Heart right ventricle (tissue), 16 donors: Measurements from ENCODE around the gene USP12. TPM values are rescaled to one million over a fixed set of nuclear protein-coding genes. Genes with fewer than 3 reads are reported as not detected.

Source experiments
- ATAC-seq, 8 donors: fragments of 200-7000 bp; cut with Tn5 transposase; one replicate each; pipeline ENCODE4 v1.9.1; 2020; ENCODE audit warnings: mild to moderate bottlenecking in 8 of 8, moderate library complexity in 8 of 8, moderate number of reproducible peaks in 1 of 8
- DNase-seq, 2 donors: peaks; one replicate each; pipeline ENCODE4 v3.0.0-alpha.2; 2020
- H3K27ac ChIP-seq, 10 donors: fragments of 200-600 bp; sonication (generic) in 2 of 10; one replicate each; pipeline versions ENCODE4 v1.5.0 to v1.8.0; 2020 to 2022; ENCODE audit warnings: mild to moderate bottlenecking in 3 of 10
- H3K27me3 ChIP-seq, 7 donors: fragments of 200-600 bp; one replicate each; pipeline ENCODE4 v1.8.0; 2021 to 2022; ENCODE audit warnings: mild to moderate bottlenecking in 2 of 7
- H3K36me3 ChIP-seq, 9 donors: fragments of 200-600 bp; sonication (generic) in 1 of 9; one replicate each; pipeline versions ENCODE4 v1.5.0 to v1.8.0; 2020 to 2022; ENCODE audit warnings: mild to moderate bottlenecking in 2 of 9
- H3K4me1 ChIP-seq, 9 donors: fragments of 200-600 bp; sonication (generic) in 1 of 9; one replicate each; pipeline versions ENCODE4 v1.5.0 to v1.8.0; 2020 to 2022; ENCODE audit warnings: mild to moderate bottlenecking in 4 of 9
- H3K4me3 ChIP-seq, 10 donors: fragments of 200-600 bp; sonication (generic) in 2 of 10; one replicate each; pipeline versions ENCODE4 v1.5.0 to v1.8.0; 2020 to 2022; ENCODE audit warnings: mild to moderate bottlenecking in 7 of 10, moderate library complexity in 2 of 10
- H3K9me3 ChIP-seq, 11 donors: fragments of 200-600 bp in 10 of 11; sonication (generic) in 2 of 11; one replicate each; pipeline versions ENCODE4 v1.5.0 to v1.8.0; 2013 to 2022; ENCODE audit warnings: mild to moderate bottlenecking in 2 of 11, control low read depth in 1 of 11, moderate library complexity in 1 of 11
- CTCF ChIP-seq, 9 donors: fragments of 200-600 bp; sonication (generic) in 2 of 9; IDR thresholded peaks; one replicate each; pipeline versions ENCODE4 v1.5.0 to v1.8.0; 2021 to 2022; ENCODE audit warnings: antibody characterized with exemption in 9 of 9, mild to moderate bottlenecking in 5 of 9, moderate library complexity in 1 of 9
- WGBS, 2 donors: extraction: QIAGEN DNeasy Blood & Tissue Kit; methylation state at CpG; one replicate each; pipeline ENCODE4 v1.1.7; 2013; ENCODE audit warnings: inconsistent platforms in 1 of 2; 5-methylcytosine and 5-hydroxymethylcytosine counted together
- intact Hi-C, 10 donors: fragments of 100-400 bp; cut with DNase I; formaldehyde crosslinking; loops; one replicate each; pipeline versions ENCODE4 v1.11.1 to v1.14.2; 2022
- polyA plus RNA-seq, 2 donors: library from polyadenylated mRNA; stranded (reverse); fragments of 200-250 nt; gene quantifications; one replicate each; pipeline ENCODE4 v1.2.3, GENCODE V29; 2013
- total RNA-seq, 10 donors: library from RNA; stranded (reverse); fragmentation: NEBNext Ultra II Directional in 3 of 10; extraction: Animal tissue kit (Norgen Biotek cat#: 25700) in 3 of 10; gene quantifications; one replicate each; pipeline versions ENCODE4 v1.2.1 to v1.2.4, GENCODE V29; 2021 to 2023
- donor health status: Arrhythmogenic right ventricular cardiomyopathy.
- donor health status: ischemic (EF 13 %, LVEDD 7.1; RV severe dilation, severe dysfunction).
- donor health status: healthy with polysubstance abuse.
- donor health status: DM: no; HTN: yes; CAD: no.
- donor health status: DM: no; HTN: no; CAD: no.
- donor health status: ischemic (EF 25% LVEDD 6.9; RV normal size, moderate dysfunction).
- donor health status: ischemic (EF 25% LVEDD 5.7; RV mildly dilated, moderate dysfunction).
- donor health status: healthy.
- donor health status: DM: yes; HTN: yes; CAD: no.
- donor health status: Ischemic cardiomyopathy.
- donor health status: ischemic (EF 35%, LVEDD 5.7; RV mildly dilated, moderate dysfunction).
- donor health status: nonischemic (EF 11% LVEDD 7.7; RV severe dilation, severe dysfunction).
- donor health status: DM: yes; HTN: yes; CAD: no.
- donor health status: PGD.
- donor health status: ischemic (EF 29% LVEDD 5.4; RV normal size, mild dysfunction).
- donor health status: nonischemic (EF 23%, LVEDD 6.1; RV moderate dilation, normal function).

Gene USP12
- total and polyA plus RNA-seq, 12 donors: 4.3 to 22.9 (median 19.0) TPM

DNA sequence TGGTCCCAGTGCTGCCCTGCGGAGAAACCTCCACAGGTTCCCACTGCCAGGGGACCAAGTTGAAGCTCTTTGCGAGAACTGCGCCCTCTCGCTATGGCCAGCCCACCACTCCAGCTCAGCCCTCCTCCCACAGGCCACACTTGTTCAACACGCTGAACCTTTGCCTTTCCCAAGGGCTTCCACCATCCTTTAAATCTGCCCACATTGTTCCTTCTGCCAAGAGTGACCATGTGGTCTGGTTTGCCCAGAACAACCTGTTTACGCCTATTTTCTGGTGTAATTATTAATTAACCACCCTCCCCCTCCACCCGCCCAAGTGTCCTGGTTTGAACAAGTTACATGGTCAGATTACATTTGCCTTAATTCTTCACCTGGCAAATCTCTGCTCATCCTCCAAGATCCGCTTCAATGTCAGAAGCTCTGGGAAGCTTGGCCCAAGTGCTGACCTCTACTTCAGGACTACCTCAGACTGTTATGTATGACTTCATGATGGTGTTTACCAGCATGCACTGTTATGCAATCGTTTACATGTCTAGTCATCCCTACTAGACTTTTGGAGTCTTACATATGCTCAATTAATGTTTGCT, 12.0 kb upstream of the USP12 start:
- H3K9me3 ChIP-seq: no peaks in the 10 kb centered on the region
- no peak for TF ChIP-seq CTCF (IDR thresholded peaks at IDR 0.05)
- intact Hi-C loops: loop anchor here in 1 of 10 donors (10.0 kb wide), 1 partner anchor 189 kb away; no protein-coding TSS in a partner anchor
- H3K27me3 ChIP-seq: no peaks in the 10 kb centered on the region
- WGBS, 2 donors: 84 to 92% methylated on average over 9 of the region's 9 CpGs
- ATAC-seq (peak in 1 of 8 donors; percentile 33), DNase-seq (no peak)
- peak overlapping the region in 4 of 10 donors; percentile 15 to 73 (median 48) for H3K27ac ChIP-seq
- no peak overlapping the region for H3K4me3 ChIP-seq
- H3K36me3 ChIP-seq: no peaks in the 10 kb centered on the region
- H3K4me1 ChIP-seq: peaks cover 0 to 15% (median 11%) of the 10 kb centered on the region in 9 donors

- H3K4me3 ChIP-seq: peak overlapping the region in 1 of 10 donors; percentile 4
- peak overlapping the region in 5 of 10 donors; percentile 15 to 73 (median 43) for H3K27ac ChIP-seq
- no peaks in the 10 kb centered on the region for H3K9me3 ChIP-seq
- intact Hi-C loops: loop anchor here in 1 of 10 donors (10.0 kb wide), 1 partner anchor 188 kb away; no protein-coding TSS in a partner anchor
- DNase-seq (peak; percentile 41 to 79), ATAC-seq (peak; percentile 90 to 99 (median 96))
- H3K36me3 ChIP-seq: no peaks in the 10 kb centered on the region
- peaks cover 0 to 16% (median 11%) of the 10 kb centered on the region in 9 donors for H3K4me1 ChIP-seq
- WGBS, 2 donors: 21 to 26% methylated on average over 10 of the region's 10 CpGs
- H3K27me3 ChIP-seq: no peaks in the 10 kb centered on the region
- no peak for TF ChIP-seq CTCF (IDR thresholded peaks at IDR 0.05)
Observed at GRCh38 chr13:27182844-27183497, 11.4 kb upstream of the USP12 start.

- TF ChIP-seq CTCF (IDR thresholded peaks at IDR 0.05): no peak
- DNase-seq: no peak
- 94 to 96% methylated on average over 2 of the region's 2 CpGs for WGBS, 2 donors
- Histone ChIP-seq H3K4me3 (no peak overlapping the region), H3K4me1 (peaks cover 0 to 24% (median 11%) of the 10 kb centered on the region in 9 donors), H3K36me3 (no peaks in the 10 kb centered on the region), H3K27me3 (no peaks in the 10 kb centered on the region), H3K9me3 (no peaks in the 10 kb centered on the region), H3K27ac (no peak overlapping the region)
- no peak for ATAC-seq
- intact Hi-C loops: loop anchor here in 1 of 10 donors (10.0 kb wide), 1 partner anchor 187 kb away; no protein-coding TSS in a partner anchor
Observed at GRCh38 chr13:27182054-27182453, 10.4 kb upstream of the USP12 start.

DNA sequence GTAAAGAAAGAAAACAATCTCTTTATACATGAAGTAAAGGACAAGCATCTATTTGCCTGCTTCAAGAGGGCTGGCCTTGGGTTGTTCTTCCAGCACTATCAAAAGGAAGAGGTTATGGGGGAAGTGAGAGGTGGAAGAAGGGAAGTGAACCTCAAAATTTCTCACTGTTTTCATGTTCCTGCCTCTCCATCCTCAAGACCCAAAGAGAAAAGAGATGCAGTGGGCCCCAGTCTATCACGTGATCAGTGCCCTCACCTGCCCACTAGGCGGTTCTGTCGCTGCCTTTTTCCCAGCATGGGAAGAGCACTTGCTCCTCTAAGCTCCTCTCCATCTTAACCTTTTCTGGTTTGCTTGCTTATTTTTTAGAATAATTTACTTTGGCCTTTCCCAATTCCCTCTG, 6.2 kb upstream of the USP12 start:
- ATAC-seq (no peak), DNase-seq (no peak)
- no peak for TF ChIP-seq CTCF (IDR thresholded peaks at IDR 0.05)
- Histone ChIP-seq H3K27me3 (no peaks in the 10 kb centered on the region), H3K9me3 (no peaks in the 10 kb centered on the region), H3K4me1 (peaks cover 0 to 33% (median 4%) of the 10 kb centered on the region in 9 donors), H3K4me3 (no peak overlapping the region), H3K27ac (no peak overlapping the region), H3K36me3 (no peaks in the 10 kb centered on the region)
- intact Hi-C loops: loop anchor here in 5 of 10 donors (10.0 kb wide), 3 partner anchors 77 to 193 kb away; partner anchors contain the start of gene RPL21 (in 1 of the 5)
- WGBS, 2 donors: 48 to 73% methylated on average over 3 of the region's 3 CpGs
